ENCODE data around the gene HERPUD1. TPM values are rescaled to one million over a fixed set of nuclear protein-coding genes. Genes with fewer than 3 reads are reported as not detected.

Gene HERPUD1
- total RNA-seq, 4 donors from 2014 or later = 143 to 274 (median 161) TPM

DNA sequence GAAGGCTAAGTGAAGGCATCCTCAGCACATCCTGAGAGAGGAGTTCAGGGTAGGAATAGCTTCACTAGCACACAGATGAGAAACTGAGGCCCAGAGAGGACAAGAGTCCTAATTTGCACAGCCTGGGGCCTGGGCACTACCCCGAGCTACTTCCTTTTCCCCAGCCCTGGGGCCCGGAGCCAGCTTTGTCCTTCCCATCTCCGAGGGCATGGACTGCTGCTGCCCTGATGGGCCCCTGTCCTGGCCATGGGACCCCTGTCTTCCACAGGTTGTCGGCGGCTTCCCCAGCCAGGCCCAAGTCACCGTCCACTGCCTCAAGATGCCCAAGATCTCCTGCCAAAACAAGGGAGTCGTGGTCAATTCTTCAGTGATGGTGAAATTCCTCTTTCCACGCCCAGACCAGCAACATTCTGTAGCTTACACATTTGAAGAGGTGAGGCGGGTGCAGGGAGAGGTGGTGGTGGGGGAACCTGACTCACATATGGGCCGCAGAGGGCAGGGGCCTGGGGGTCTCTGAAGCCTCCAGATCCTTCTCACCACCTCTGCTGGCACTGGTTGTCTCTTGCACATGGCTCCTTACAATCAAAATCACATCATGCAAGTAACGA is 46.0 kb downstream of the HERPUD1 start:
- Histone ChIP-seq H3K4me3 (no peak overlapping the region), H3K9me3 (no peaks in the 10 kb centered on the region), H3K27me3 (no peaks in the 10 kb centered on the region), H3K4me1 (no peaks in the 10 kb centered on the region), H3K27ac (no peak overlapping the region), H3K36me3 (peaks cover 0 to 6% (median 0%) of the 10 kb centered on the region in 3 donors)
- 90 to 93% methylated on average over 11 of the region's 11 CpGs for WGBS, 2 donors
- no peak for DNase-seq (ENCODE audit: low spot score in 2 of 2)
- TF ChIP-seq POLR2A (IDR thresholded peaks at IDR 0.05) = no peak
- TF ChIP-seq, protein P1, sequence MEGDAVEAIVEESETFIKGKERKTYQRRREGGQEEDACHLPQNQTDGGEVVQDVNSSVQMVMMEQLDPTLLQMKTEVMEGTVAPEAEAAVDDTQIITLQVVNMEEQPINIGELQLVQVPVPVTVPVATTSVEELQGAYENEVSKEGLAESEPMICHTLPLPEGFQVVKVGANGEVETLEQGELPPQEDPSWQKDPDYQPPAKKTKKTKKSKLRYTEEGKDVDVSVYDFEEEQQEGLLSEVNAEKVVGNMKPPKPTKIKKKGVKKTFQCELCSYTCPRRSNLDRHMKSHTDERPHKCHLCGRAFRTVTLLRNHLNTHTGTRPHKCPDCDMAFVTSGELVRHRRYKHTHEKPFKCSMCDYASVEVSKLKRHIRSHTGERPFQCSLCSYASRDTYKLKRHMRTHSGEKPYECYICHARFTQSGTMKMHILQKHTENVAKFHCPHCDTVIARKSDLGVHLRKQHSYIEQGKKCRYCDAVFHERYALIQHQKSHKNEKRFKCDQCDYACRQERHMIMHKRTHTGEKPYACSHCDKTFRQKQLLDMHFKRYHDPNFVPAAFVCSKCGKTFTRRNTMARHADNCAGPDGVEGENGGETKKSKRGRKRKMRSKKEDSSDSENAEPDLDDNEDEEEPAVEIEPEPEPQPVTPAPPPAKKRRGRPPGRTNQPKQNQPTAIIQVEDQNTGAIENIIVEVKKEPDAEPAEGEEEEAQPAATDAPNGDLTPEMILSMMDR (IDR thresholded peaks at IDR 0.05) = no peak
- TF ChIP-seq EP300 (IDR thresholded peaks at IDR 0.05) = no peak

DNA sequence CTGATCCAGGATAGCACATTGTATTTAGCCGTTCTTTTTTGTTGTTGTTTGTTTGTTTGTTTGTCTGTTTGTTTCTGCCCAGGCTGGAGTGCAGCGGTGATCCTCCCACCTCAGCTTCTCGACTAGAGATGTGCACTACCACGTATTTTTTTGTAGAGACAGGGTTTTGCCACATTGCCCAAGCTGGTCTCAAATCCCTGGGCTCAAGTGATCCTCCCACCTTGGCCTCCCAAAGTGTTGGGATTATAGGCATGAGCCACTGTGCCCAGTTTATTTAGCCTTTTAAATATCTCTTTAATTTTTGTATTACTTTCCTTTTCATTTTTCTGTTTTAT is 48.2 kb downstream of the HERPUD1 start:
- peaks cover 0 to 5% (median 1%) of the 10 kb centered on the region in 4 donors for H3K4me1 ChIP-seq
- no peaks in the 10 kb centered on the region for H3K27me3 ChIP-seq
- DNase-seq (ENCODE audit: low spot score in 2 of 2) = no peak
- WGBS, 2 donors = 84 to 88% methylated on average over 4 of the region's 4 CpGs
- H3K36me3 ChIP-seq = peaks cover 0 to 12% (median 0%) of the 10 kb centered on the region in 3 donors
- no peak overlapping the region for H3K27ac ChIP-seq
- TF ChIP-seq, protein P1 (IDR thresholded peaks at IDR 0.05) = no peak
- no peak for TF ChIP-seq POLR2A (IDR thresholded peaks at IDR 0.05)
- TF ChIP-seq EP300 (IDR thresholded peaks at IDR 0.05) = no peak
- no peaks in the 10 kb centered on the region for H3K9me3 ChIP-seq
- H3K4me3 ChIP-seq = no peak overlapping the region

DNA sequence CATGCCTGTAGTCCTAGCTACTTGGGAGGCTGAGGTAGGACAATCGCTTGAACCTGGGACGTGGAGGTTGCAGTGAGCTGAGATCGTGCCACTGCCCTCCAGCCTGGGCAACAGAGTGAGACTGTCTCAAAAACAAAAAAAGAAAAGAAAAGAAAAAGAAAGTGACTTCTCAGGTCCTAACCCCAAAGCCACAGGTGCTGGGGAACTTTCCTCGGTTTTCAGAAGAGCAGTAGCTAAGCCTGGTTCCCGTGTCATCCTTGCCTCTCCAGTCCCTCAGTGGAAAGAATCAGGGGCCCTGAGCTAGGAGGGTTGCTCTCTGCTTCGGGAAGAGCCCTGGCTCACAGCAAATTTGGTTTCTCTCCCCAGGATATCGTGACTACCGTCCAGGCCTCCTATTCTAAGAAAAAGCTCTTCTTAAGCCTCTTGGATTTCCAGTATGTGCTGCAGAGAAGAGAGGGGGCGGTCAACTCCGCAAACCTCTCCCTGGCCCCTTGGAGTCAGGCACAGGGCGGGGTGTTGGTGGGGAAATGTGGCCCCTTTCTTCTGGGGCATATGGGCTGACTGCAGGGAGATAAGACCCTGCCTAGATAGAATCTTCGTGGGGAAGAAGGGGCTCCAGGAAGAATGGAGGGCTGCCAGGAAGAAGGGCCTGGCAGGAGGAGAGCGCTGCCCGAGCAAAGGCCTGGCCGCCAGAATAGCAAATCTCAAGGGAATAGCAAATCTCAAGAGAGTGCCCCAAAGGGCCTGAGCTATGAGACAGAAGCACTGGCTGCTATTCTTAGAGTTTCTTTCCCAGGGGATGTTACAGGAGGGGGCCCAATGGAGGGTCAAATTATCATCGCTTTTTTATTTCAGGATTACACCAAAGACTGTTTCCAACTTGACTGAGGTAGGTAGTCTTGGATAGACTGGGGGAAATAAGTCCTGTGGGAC is 49.1 kb downstream of the HERPUD1 start:
- DNase-seq (ENCODE audit: low spot score in 2 of 2) = no peak
- no peaks in the 10 kb centered on the region for H3K9me3 ChIP-seq
- no peaks in the 10 kb centered on the region for H3K27me3 ChIP-seq
- peaks cover 0 to 12% (median 0%) of the 10 kb centered on the region in 3 donors for H3K36me3 ChIP-seq
- no peak overlapping the region for H3K4me3 ChIP-seq
- peaks cover 0 to 14% (median 5%) of the 10 kb centered on the region in 4 donors for H3K4me1 ChIP-seq
- WGBS, 2 donors = 71 to 76% methylated on average over 16 of the region's 16 CpGs
- no peak for TF ChIP-seq EP300 (IDR thresholded peaks at IDR 0.05)
- TF ChIP-seq, protein P1 (IDR thresholded peaks at IDR 0.05) = no peak
- no peak for TF ChIP-seq POLR2A (IDR thresholded peaks at IDR 0.05)
- no peak overlapping the region for H3K27ac ChIP-seq

DNA sequence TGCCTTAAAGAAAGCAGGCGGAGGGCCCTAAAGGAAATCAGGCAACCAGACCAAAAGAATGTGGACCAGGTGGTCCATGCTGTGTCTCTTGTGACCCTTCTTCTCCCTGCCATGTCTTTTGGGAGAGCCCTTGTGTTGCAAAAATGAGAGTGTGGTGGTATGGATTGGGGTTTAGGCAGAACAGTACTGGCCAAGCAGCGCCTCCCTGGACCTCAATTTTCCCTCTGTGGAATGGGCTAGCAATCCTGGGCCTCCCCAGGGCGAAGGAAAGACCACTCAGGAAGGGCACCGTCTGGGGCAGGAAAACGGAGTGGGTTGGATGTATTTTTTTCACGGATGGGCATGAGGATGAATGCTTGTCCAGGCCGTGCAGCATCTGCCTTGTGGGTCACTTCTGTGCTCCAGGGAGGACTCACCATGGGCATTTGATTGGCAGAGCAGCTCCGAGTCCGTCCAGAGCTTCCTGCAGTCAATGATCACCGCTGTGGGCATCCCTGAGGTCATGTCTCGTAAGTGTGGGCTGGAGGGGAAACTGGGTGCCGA is 49.9 kb downstream of the HERPUD1 start:
- H3K36me3 ChIP-seq = peaks cover 0 to 12% (median 0%) of the 10 kb centered on the region in 3 donors
- DNase-seq (ENCODE audit: low spot score in 2 of 2) = no peak
- 86% methylated on average over 12 of the region's 12 CpGs for WGBS, 2 donors
- H3K4me1 ChIP-seq = peaks cover 0 to 22% (median 8%) of the 10 kb centered on the region in 4 donors
- TF ChIP-seq EP300 (IDR thresholded peaks at IDR 0.05) = no peak
- TF ChIP-seq, protein P1 (IDR thresholded peaks at IDR 0.05) = no peak
- no peak for TF ChIP-seq POLR2A (IDR thresholded peaks at IDR 0.05)
- no peak overlapping the region for H3K4me3 ChIP-seq
- no peaks in the 10 kb centered on the region for H3K27me3 ChIP-seq
- H3K9me3 ChIP-seq = no peaks in the 10 kb centered on the region
- H3K27ac ChIP-seq = no peak overlapping the region

DNA sequence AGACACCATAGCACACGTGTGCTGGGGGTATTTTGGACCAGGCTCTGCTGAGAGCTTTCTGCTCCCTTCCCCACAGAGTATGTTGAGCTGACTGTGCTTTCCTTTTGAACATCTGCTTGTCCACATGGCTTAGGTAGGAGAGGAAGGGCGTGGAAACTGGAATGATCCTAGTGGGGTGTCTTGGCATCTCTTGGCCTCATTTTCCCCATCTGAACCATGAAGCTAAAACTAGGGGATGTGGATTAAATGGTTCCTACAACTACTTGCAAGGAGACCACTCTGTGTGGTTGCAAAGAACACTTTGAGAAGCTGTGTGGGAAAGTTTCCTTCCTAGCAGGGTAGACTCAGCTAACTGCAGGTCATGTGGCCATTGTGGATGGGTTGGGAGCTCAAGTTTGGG is 50.8 kb downstream of the HERPUD1 start:
- no peaks in the 10 kb centered on the region for H3K27me3 ChIP-seq
- no peaks in the 10 kb centered on the region for H3K9me3 ChIP-seq
- no peak overlapping the region for H3K4me3 ChIP-seq
- H3K27ac ChIP-seq = no peak overlapping the region
- peaks cover 0 to 12% (median 0%) of the 10 kb centered on the region in 3 donors for H3K36me3 ChIP-seq
- peaks cover 0 to 26% (median 8%) of the 10 kb centered on the region in 4 donors for H3K4me1 ChIP-seq
- 85 to 88% methylated on average over 2 of the region's 2 CpGs for WGBS, 2 donors
- DNase-seq (ENCODE audit: low spot score in 2 of 2) = no peak
- no peak for TF ChIP-seq POLR2A (IDR thresholded peaks at IDR 0.05)
- TF ChIP-seq EP300 (IDR thresholded peaks at IDR 0.05) = no peak
